ENCODE measurements around the gene RAI1.

RAI1 gene

DNA sequence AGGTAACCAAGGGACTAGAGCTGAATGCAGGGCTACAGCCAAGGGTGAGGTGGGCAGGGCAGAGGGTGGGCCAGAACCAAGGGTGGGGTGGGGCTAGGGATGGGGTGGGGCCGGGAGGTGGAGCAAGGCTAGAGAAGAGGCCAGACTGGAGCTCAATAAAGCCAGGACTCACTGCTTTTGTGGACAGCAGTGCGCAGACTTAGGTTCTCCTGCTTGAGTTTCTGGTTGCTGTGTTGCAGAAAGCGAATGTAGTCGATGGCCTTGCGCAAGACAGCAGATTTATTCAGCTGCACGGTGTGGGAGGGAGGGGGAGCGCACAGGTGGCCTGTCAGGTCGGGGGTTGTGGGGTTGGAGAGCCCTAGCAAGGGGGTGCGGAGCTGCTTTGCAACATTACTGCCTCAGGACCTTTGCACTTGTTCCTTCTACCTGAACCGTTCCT lies 136.8 kb downstream of the RAI1 start:
- TF ChIP-seq ZFX (IDR thresholded peaks at IDR 0.05), result no peak
- TF ChIP-seq, protein P1, sequence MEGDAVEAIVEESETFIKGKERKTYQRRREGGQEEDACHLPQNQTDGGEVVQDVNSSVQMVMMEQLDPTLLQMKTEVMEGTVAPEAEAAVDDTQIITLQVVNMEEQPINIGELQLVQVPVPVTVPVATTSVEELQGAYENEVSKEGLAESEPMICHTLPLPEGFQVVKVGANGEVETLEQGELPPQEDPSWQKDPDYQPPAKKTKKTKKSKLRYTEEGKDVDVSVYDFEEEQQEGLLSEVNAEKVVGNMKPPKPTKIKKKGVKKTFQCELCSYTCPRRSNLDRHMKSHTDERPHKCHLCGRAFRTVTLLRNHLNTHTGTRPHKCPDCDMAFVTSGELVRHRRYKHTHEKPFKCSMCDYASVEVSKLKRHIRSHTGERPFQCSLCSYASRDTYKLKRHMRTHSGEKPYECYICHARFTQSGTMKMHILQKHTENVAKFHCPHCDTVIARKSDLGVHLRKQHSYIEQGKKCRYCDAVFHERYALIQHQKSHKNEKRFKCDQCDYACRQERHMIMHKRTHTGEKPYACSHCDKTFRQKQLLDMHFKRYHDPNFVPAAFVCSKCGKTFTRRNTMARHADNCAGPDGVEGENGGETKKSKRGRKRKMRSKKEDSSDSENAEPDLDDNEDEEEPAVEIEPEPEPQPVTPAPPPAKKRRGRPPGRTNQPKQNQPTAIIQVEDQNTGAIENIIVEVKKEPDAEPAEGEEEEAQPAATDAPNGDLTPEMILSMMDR (conservative IDR thresholded peaks at IDR 0.05), result no peak

DNA sequence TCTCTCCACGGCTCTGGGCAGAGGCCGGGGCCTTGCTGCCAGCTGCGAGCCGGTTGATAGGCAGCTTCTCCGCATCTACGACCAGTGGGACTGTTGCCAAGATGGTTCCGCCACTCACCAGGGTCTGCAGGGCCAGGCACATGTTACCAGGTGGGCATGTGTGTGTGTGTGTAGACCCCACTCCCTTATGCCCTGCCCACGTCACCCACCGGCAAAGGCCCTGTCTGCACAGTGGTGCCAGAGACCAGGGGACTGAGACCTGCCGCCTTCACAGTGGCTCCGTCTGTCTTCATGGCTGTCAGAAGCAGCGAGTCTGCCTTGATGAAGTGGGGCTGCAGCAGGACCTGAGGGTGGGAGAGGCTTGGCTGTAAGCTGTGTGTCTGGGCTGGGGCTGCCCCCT lies 137.9 kb downstream of the RAI1 start:
- H3K27ac ChIP-seq, result peak overlapping the region; percentile 96

More for the DNA sequence above, 136.8 kb downstream of the RAI1 start:
- H3K27ac ChIP-seq, result peak overlapping the region; percentile 96

DNA sequence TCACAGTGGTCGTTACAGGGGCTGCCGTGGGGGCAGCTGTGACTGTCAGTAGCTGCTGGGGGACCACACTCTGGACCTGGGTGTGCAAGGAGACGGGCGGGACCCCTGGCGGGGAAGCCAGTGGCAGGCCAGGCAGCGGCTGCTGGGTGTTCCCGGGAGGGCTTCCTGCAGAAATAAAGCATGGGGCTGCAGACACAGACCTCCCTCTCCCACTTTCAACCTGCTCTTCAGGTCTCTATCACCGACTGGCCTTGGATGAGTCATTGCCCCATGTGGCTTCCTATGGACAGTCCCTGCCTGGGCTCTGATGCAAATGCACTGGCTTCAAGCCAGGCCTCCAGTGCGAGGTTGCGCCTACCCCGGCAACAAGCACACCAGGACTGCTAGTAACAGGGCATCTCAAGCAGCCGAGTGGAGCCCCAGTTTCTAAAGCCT lies 138.3 kb downstream of the RAI1 start:
- no peak for TF ChIP-seq ZFX (IDR thresholded peaks at IDR 0.05)
- TF ChIP-seq, protein P1 (conservative IDR thresholded peaks at IDR 0.05), result no peak
- peak overlapping the region; percentile 96 for H3K27ac ChIP-seq

More for the DNA sequence above, 137.9 kb downstream of the RAI1 start:
- no peak for TF ChIP-seq ZFX (IDR thresholded peaks at IDR 0.05)
- TF ChIP-seq, protein P1 (conservative IDR thresholded peaks at IDR 0.05), result no peak

DNA sequence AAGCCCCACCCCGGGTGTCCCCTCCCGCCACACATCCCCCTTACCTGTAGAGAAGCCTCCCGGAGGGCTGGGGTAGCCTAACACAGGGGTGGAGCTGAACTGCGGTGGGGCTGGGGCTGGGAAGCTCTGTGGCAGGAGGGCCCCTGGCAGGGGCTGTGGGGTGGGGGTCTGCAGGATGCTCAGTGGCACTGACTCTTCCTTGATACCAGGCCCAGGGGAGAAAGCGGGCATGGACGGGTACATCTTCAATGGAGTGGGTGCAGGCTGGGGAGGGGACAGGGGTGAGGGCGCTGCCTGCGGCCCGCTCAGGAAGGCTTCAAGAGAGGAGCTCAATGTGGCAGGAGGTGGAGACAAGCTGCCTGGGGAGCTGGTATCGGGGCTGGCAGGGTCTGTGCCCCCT lies 138.8 kb downstream of the RAI1 start:
- TF ChIP-seq, protein P1 (conservative IDR thresholded peaks at IDR 0.05), result no peak
- TF ChIP-seq ZFX (IDR thresholded peaks at IDR 0.05), result no peak
- H3K27ac ChIP-seq, result peak overlapping the region; percentile 96

DNA sequence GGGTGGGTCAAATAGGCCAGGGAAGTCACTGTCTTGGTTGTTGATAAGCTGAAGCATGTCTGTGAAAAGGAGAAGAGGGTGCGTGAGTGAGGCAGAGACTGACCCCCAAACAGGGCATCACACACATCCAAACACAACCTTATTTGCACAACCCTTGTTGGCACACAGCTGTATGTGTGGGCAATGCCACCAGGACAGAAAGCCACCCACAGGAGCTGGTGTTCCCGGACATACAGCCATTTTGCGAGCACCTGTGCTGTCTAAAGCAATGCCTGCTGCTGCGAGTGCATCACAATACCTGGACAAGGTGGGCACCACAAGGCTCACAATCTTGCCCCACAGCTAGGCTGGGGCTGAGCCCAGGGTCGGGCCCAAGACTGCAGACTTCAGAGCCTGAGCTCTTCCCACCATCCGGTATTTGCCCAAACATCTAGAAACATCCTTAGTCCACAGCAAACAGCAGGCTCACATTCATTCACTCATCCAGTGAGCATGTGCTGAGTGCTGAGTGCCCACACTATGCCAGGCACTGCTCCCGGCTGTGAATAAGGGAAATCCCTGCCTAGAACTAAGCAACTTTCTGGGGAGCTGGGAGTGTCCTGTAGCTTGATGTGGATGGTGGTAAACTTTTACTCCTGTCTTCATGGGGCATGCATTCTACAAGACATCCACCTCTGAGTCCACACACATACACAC lies 139.4 kb downstream of the RAI1 start:
- peak overlapping the region; percentile 96 for H3K27ac ChIP-seq
- TF ChIP-seq, protein P1 (conservative IDR thresholded peaks at IDR 0.05), result no peak
- TF ChIP-seq ZFX (IDR thresholded peaks at IDR 0.05), result no peak

DNA sequence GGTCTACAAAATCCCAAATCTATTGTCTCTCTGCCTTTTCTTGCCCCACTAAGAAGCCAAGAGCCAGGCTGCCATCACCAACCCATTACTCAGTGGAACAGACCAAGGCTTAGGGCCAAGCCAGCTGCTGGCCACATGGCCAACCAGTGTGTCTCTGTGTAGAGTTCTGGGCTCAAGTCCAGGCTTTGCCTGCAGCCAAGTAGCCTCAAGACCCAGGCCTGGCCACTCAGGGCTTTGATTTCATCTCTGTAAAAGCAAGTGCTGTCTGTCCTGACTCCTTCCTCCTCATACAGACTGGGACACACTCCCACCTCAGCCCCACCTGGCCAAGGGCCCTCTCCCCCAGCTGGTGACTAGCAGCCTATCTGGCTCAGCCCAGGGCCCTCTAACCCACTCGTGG lies 140.9 kb downstream of the RAI1 start:
- TF ChIP-seq, protein P1 (conservative IDR thresholded peaks at IDR 0.05), result no peak
- TF ChIP-seq ZFX (IDR thresholded peaks at IDR 0.05), result no peak
- H3K27ac ChIP-seq, result peak overlapping the region; percentile 96

DNA sequence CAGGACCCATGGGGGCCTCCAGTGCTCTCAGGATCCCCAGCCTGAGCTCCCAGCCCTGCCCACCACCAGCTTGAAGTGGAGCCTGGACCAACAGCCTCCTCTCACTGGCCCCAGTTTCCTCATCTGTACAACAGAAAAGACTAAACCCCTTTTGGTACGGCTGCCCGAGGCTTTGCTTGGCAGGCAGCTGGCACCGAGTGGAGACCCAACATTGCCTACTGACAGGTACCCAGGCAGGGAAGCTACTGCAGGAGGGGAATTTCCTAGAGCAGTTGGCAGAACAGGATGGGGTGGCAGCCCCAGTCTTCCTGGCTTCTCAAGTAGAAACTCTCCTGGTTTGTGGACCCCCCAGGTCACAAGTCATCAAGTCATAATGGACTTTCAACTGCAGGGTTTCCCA lies 141.4 kb downstream of the RAI1 start:
- TF ChIP-seq ZFX (IDR thresholded peaks at IDR 0.05), result no peak
- TF ChIP-seq, protein P1 (conservative IDR thresholded peaks at IDR 0.05), result no peak
- H3K27ac ChIP-seq, result peak overlapping the region; percentile 96

Data from C4-2B (cell line).